BLaER1 treated with 17β-estradiol and CSF1 and Interleukin-3, amounts not matched to agents 10 nM and 100 nM (cell line): Measurements from ENCODE around the gene CCDC57.

Experiments
- H3K27ac ChIP-seq, 11 experiments: shearing (Covaris generic); formaldehyde crosslinking; 2 replicates each; pipeline ENCODE4 v1.8.1; 2022
- H3K27me3 ChIP-seq, 11 experiments: shearing (Covaris generic); formaldehyde crosslinking; 2 replicates each; pipeline ENCODE4 v1.8.1; 2022
- H3K36me3 ChIP-seq, 11 experiments: shearing (Covaris generic); formaldehyde crosslinking; 2 replicates each; pipeline ENCODE4 v1.8.1; 2022
- H3K4me1 ChIP-seq, 10 experiments: shearing (Covaris generic); formaldehyde crosslinking; 2 replicates each; pipeline ENCODE4 v1.8.1; 2022
- H3K4me2 ChIP-seq, 11 experiments: shearing (Covaris generic); formaldehyde crosslinking; 2 replicates each; pipeline ENCODE4 v1.8.1; 2022
- H3K4me3 ChIP-seq, 10 experiments: shearing (Covaris generic); formaldehyde crosslinking; 2 replicates each; pipeline ENCODE4 v1.8.1; 2022
- H3K9ac ChIP-seq, 11 experiments: shearing (Covaris generic); formaldehyde crosslinking; 2 replicates each; pipeline ENCODE4 v1.8.1; 2022
- H3K9me3 ChIP-seq, 11 experiments: shearing (Covaris generic); formaldehyde crosslinking; replicated peaks in 1 of 11; 2 replicates each; pipeline ENCODE4 v1.8.1; 2022
- H4K20me1 ChIP-seq, 11 experiments: shearing (Covaris generic); formaldehyde crosslinking; 2 replicates each; pipeline ENCODE4 v1.8.1; 2022
- Cebpa-rat ChIP-seq, 11 experiments: shearing (Covaris generic); IDR thresholded peaks; 2 replicates each; pipeline ENCODE4 v1.8.1; 2022

The CCDC57 gene

DNA sequence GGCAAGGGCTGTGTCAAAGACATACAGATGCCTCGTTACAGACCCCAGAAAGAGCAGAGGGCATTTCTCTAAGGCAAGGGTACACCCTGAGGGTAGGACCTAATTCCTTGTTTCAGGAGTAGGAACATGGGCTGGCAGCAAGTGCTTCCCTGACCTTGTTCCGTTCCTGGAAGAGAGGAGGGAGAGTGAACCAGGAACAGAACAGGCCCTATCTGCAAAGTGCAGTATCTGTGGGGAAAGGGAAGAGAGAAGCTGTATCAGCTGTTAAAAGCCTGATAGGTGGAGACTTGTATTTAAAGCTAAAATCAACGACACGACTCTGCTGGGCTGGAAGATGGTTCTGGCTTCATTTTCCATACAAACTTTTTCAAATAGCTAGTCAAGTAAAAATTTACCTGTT is 88.5 kb downstream of the CCDC57 start:
- peaks cover 0 to 16% (median 0%) of the 10 kb centered on the region in 11 experiments; a peak in 7 of 22 replicates for H4K20me1 ChIP-seq
- H3K4me3 ChIP-seq = no peak overlapping the region
- no peak overlapping the region for H3K27ac ChIP-seq
- no peak overlapping the region for H3K4me2 ChIP-seq
- peaks cover 26 to 73% (median 67%) of the 10 kb centered on the region in 10 experiments for H3K4me1 ChIP-seq
- H3K9ac ChIP-seq = no peak overlapping the region
- TF ChIP-seq Cebpa-rat (IDR thresholded peaks at IDR 0.05) = no peak
- H3K36me3 ChIP-seq = peaks cover 0 to 4% (median 0%) of the 10 kb centered on the region in 11 experiments; a peak in 1 of 22 replicates
- H3K27me3 ChIP-seq = peaks cover 0 to 22% (median 0%) of the 10 kb centered on the region in 11 experiments; a peak in 11 of 22 replicates
- no peaks in the 10 kb centered on the region for H3K9me3 ChIP-seq

DNA sequence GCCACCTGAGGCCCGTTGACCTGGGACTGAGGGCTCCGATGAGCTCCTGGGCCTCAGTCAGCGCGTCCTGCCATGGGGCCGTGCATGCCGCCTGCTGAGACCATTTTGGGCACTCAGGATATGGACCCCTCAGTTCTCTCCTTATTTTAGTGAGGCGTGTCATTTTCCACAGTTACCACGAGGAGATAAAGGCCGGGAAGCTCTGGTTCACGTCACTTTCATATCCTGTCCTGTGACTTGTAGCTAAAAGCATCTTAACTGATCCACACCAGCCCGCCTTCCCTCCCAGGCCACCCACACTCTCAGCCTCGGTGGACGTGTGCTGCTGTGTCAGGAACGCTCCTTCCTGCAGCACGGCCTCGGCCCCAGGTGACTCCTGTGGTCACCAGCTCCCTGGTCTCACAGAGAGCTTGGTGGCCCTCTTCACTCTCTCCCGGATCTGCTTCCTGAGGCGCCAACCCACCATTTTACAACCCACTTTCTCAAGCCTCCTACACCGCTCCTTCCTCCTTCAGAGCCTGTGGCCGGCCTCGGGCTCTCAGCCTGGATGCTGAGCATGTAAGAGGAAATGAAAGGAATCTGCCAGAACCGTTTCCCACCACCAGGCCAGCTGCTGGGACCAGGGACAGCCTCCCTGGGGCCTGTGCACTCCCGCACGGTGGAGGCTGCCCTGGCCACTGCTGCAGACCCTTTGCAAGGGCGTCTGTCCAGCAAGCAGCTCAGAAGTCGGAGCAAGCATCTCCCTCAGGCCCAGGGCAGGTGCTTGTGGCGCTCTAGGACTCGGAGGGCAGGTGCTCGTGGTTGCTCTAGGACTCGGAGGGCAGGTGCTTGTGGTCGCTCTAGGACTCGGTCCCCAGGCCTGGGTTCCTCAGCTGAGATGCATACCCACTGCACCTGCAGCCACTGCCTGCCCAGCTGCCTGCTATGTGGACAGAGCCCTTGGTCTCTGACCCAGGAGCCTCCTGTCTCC is 90.7 kb downstream of the CCDC57 start:
- peaks cover 0 to 6% (median 0%) of the 10 kb centered on the region in 11 experiments; a peak in 5 of 22 replicates for H4K20me1 ChIP-seq

DNA sequence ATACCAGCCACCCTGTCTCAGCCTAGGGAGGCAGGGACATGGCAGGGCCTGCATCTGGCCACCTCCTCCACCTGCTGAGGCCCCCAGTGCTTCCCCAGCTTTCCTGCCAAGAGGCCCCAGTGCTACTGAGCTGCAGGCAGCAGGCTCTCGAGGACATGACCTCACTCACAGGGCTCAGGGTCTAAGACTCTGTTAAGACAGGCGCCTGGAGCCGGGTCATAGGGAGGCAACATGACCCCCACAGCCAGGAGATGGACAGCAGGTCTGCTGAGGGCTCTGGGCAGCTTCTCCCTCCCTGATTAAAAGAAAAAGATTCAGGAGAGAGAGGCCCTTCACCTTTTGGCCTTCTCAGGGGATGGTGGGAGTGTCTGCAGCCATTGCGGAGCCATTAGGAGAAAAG is 91.4 kb downstream of the CCDC57 start:
- H3K4me3 ChIP-seq = no peak overlapping the region; a peak in 1 of 20 replicates
- no peak for TF ChIP-seq Cebpa-rat (IDR thresholded peaks at IDR 0.05)
- peaks cover 19 to 51% (median 45%) of the 10 kb centered on the region in 10 experiments for H3K4me1 ChIP-seq
- H3K27ac ChIP-seq = peak overlapping the region in 9 of 11 experiments; percentile 18 to 69 (median 46); a peak in 14 of 22 replicates
- peaks cover 0 to 4% (median 0%) of the 10 kb centered on the region in 11 experiments; a peak in 1 of 22 replicates for H3K36me3 ChIP-seq
- peak overlapping the region; percentile 65 to 91 (median 80) for H3K4me2 ChIP-seq
- H3K9ac ChIP-seq = peak overlapping the region in 4 of 11 experiments; percentile 7 to 41 (median 28); a peak in 2 of 22 replicates
- no peaks in the 10 kb centered on the region for H3K9me3 ChIP-seq
- no peaks in the 10 kb centered on the region; a peak in 3 of 22 replicates for H4K20me1 ChIP-seq
- peaks cover 0 to under 1% (median 0%) of the 10 kb centered on the region in 11 experiments; a peak in 3 of 22 replicates for H3K27me3 ChIP-seq

More for the DNA sequence above, 90.7 kb downstream of the CCDC57 start:
- H3K4me2 ChIP-seq = peak overlapping the region; percentile 65 to 91 (median 80)
- peak overlapping the region in 9 of 11 experiments; percentile 18 to 69 (median 46); a peak in 17 of 22 replicates for H3K27ac ChIP-seq
- peaks cover 0 to 7% (median 0%) of the 10 kb centered on the region in 11 experiments; a peak in 9 of 22 replicates for H3K27me3 ChIP-seq
- H3K4me1 ChIP-seq = peaks cover 26 to 58% (median 52%) of the 10 kb centered on the region in 10 experiments
- no peaks in the 10 kb centered on the region for H3K9me3 ChIP-seq
- H3K4me3 ChIP-seq = no peak overlapping the region; a peak in 2 of 20 replicates
- peaks cover 0 to 4% (median 0%) of the 10 kb centered on the region in 11 experiments; a peak in 1 of 22 replicates for H3K36me3 ChIP-seq
- H3K9ac ChIP-seq = peak overlapping the region in 9 of 11 experiments; percentile 8 to 59 (median 26); a peak in 10 of 22 replicates
- no peak for TF ChIP-seq Cebpa-rat (IDR thresholded peaks at IDR 0.05)

DNA sequence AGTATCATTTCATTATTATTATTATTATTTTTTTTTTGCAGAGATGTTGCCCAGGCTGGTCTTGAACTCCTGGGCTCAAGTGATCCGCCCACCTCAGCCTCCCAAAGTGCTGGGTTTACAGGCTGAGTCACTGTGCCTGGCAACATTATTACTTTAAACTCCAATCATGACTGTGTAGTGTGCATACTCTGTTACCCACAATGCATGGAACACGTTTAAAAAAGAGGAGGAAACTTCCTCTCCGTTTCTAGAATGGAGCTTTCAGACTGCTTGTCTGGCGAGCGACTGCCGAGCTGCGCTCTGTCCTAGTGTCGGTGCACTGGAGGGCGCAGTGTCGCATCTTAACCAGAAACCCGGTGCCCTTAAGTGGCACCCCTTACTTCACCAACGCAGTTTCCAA is 92.5 kb downstream of the CCDC57 start:
- Histone ChIP-seq H3K36me3 (peaks cover 0 to 4% (median 0%) of the 10 kb centered on the region in 11 experiments; a peak in 1 of 22 replicates), H3K27me3 (no peaks in the 10 kb centered on the region), H3K4me2 (peak overlapping the region in 5 of 11 experiments; percentile 9 to 40 (median 28); a peak in 6 of 22 replicates), H3K9ac (no peak overlapping the region), H4K20me1 (no peaks in the 10 kb centered on the region; a peak in 3 of 22 replicates), H3K4me3 (no peak overlapping the region), H3K9me3 (no peaks in the 10 kb centered on the region), H3K4me1 (peaks cover 19 to 42% (median 39%) of the 10 kb centered on the region in 10 experiments), H3K27ac (no peak overlapping the region)
- no peak for TF ChIP-seq Cebpa-rat (IDR thresholded peaks at IDR 0.05)

DNA sequence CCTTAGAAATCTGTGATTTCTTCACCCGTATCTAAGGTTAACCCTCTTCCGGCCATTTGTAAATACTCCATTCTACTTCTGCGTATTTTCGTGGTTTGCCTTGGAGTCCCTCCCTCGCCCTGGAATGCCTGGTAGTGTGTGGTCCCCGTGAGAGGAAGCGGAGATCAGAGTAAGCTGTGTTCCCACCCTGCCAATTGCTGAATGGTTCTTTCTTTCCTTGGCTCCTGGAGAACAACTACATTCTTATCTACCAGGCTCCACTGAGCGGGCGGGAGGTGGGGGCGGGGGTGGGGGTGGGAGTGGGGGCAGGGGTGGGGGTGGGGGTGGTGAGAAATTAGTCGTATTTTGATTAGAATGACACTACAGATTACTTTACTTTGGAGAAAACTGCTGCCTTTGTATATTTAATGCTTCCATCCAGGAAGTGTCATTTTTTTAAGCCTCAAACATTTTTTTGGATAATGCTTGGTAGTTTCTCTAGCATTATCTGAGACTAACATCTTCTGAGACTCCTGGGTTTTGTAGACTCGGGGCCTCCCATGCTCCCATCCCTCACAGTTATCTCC is 93.7 kb downstream of the CCDC57 start:
- no peaks in the 10 kb centered on the region for H3K9me3 ChIP-seq
- H3K27me3 ChIP-seq = no peaks in the 10 kb centered on the region
- H3K9ac ChIP-seq = no peak overlapping the region
- H3K4me1 ChIP-seq = peaks cover 19 to 42% (median 38%) of the 10 kb centered on the region in 10 experiments
- peak overlapping the region in 7 of 11 experiments; percentile 28 to 63 (median 41); a peak in 13 of 22 replicates for H3K4me2 ChIP-seq
- no peak overlapping the region for H3K27ac ChIP-seq
- peaks cover 0 to 2% (median 0%) of the 10 kb centered on the region in 11 experiments; a peak in 3 of 22 replicates for H3K36me3 ChIP-seq
- no peak overlapping the region for H3K4me3 ChIP-seq
- no peaks in the 10 kb centered on the region; a peak in 3 of 22 replicates for H4K20me1 ChIP-seq
- TF ChIP-seq Cebpa-rat (IDR thresholded peaks at IDR 0.05) = no peak

DNA sequence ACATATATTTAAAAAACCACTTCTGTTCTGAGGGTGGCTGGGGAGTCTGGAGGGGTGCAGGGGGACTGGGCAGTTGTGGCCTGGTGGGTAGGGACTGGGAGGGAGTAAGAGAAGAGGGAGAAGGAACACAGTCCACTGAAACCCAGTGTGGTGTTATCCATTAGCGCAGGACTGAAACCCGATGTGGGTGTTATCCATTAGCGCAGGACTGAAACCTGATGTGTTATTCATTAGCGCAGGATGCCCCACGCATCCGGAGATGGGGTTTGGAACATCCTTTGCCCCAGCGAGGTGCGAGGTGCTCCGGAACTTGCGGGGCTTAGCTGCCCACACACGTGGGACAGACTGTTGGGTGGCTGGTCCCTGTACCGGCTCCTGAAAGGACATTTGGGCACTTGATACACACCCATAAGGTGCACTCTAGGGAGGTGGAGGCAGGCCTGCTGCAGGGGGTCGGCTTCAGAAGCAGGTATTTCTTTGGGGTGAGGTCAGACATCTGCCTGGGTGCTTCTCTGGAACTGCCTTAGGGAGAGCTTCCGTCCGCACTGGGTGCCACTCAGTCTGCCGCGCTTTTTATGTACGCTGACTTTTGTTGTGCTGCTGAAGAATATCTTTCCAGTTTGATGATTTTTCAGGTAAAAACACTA is 94.4 kb downstream of the CCDC57 start:
- no peak overlapping the region for H3K4me3 ChIP-seq
- no peaks in the 10 kb centered on the region for H3K9me3 ChIP-seq
- no peak for TF ChIP-seq Cebpa-rat (IDR thresholded peaks at IDR 0.05)
- H3K4me1 ChIP-seq = peaks cover 19 to 41% (median 38%) of the 10 kb centered on the region in 10 experiments
- H3K36me3 ChIP-seq = peaks cover 0 to 8% (median 3%) of the 10 kb centered on the region in 11 experiments; a peak in 5 of 22 replicates
- H3K9ac ChIP-seq = no peak overlapping the region
- no peak overlapping the region for H3K4me2 ChIP-seq
- H3K27me3 ChIP-seq = no peaks in the 10 kb centered on the region
- no peak overlapping the region for H3K27ac ChIP-seq
- H4K20me1 ChIP-seq = no peaks in the 10 kb centered on the region; a peak in 3 of 22 replicates

DNA sequence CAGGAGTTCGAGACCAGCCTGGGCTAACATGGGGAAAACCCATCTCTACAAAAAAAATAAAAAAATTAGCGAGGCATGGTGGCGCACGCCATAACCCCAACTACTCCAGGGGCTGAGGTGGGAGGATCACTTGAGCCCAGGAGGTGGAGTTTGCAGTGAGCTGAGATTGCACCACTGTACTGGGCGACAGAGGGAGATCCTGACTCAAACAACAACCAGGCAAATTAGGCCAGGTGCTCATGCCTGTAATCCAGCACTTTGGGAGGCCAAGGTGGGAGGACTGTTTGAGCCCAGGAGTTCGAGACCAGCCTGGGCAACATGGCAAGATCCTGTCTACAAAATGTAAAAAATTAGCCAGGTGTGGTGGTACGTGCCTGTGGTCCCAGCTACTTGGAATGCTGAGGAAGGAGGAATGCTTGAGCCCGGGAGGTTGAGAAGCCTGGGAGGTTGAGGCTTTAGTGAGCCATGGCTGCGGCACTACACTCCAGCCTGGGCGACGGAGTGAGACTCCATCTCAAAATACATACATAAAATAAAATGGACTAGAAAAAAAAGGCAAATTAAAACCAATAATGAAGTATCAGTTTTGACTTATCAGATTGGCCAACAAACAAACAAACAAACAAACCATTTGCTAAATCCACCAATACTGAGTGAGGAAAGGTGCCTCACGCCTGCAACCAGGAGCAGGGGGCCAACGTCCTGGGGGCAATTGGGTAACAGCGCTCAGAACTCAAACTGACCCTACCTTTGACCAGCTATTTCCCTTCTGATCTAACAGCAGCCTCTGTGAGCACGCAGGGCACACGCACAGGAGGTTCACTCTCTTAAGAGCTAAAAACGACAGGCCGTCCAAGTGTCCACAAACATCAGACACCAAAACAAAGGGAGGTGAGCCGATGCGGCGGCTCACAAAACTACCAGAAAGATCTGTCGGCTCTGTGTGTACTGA is 95.2 kb downstream of the CCDC57 start:
- H3K36me3 ChIP-seq = peaks cover 0 to 17% (median 9%) of the 10 kb centered on the region in 11 experiments; a peak in 5 of 22 replicates
- H3K27ac ChIP-seq = no peak overlapping the region

More for the DNA sequence above, 95.2 kb downstream of the CCDC57 start:
- no peaks in the 10 kb centered on the region for H3K27me3 ChIP-seq
- H3K4me2 ChIP-seq = no peak overlapping the region
- H3K9me3 ChIP-seq = no peaks in the 10 kb centered on the region
- peaks cover 14 to 32% (median 30%) of the 10 kb centered on the region in 10 experiments for H3K4me1 ChIP-seq
- no peaks in the 10 kb centered on the region; a peak in 3 of 22 replicates for H4K20me1 ChIP-seq
- no peak overlapping the region for H3K9ac ChIP-seq
- TF ChIP-seq Cebpa-rat (IDR thresholded peaks at IDR 0.05) = no peak
- H3K4me3 ChIP-seq = no peak overlapping the region
